ENCODE results near the gene UPP2. TPM values are rescaled to one million over a fixed set of nuclear protein-coding genes. Genes with fewer than 3 reads are reported as not detected.

Gene UPP2
- total RNA-seq, 1 donor from 2014 or later = not detected

DNA sequence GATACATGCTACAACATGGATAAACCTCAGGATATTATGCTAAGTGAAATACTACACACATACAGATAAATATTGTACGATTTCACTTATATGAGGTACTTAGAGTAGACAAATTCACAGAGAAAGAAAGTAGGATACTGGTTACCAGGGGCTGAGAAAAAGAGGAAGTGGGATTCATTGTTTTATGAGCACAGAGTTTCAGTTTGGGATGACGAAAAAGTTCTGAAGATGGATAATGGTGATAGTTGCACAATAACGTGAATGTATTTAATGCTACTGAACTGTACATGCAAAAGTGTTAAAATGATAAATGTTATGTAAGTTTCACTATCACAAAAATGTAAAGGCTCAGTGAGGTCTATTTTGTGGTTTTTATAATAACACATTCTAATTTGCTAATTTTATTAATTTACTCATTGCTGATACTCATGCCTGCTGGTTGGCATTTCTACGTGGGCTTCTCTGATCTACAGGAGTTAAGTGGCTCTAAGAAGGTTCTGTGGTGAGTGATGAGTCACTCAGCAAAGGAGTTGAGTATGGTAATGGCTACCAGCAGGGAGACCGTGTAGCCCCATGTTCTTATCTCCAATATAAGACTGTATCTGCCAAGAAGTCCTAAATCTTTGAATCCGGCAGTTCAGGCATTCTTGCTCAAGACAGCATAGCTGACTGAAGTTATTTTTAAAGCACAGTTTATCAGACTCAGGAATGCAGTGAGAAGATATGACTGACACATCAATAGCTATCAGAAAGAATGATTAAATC is 41.1 kb downstream of the UPP2 start:
- Histone ChIP-seq H3K27ac (no peak overlapping the region), H3K4me3 (no peak overlapping the region), H3K9me3 (no peaks in the 10 kb centered on the region), H3K27me3 (no peaks in the 10 kb centered on the region), H3K36me3 (no peaks in the 10 kb centered on the region), H3K4me1 (no peaks in the 10 kb centered on the region)
- intact Hi-C loops (cut with DNase I) = no loop called here
- no peak for DNase-seq
- no peak for ATAC-seq
- TF ChIP-seq, protein P1, sequence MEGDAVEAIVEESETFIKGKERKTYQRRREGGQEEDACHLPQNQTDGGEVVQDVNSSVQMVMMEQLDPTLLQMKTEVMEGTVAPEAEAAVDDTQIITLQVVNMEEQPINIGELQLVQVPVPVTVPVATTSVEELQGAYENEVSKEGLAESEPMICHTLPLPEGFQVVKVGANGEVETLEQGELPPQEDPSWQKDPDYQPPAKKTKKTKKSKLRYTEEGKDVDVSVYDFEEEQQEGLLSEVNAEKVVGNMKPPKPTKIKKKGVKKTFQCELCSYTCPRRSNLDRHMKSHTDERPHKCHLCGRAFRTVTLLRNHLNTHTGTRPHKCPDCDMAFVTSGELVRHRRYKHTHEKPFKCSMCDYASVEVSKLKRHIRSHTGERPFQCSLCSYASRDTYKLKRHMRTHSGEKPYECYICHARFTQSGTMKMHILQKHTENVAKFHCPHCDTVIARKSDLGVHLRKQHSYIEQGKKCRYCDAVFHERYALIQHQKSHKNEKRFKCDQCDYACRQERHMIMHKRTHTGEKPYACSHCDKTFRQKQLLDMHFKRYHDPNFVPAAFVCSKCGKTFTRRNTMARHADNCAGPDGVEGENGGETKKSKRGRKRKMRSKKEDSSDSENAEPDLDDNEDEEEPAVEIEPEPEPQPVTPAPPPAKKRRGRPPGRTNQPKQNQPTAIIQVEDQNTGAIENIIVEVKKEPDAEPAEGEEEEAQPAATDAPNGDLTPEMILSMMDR (IDR thresholded peaks at IDR 0.05) = no peak

DNA sequence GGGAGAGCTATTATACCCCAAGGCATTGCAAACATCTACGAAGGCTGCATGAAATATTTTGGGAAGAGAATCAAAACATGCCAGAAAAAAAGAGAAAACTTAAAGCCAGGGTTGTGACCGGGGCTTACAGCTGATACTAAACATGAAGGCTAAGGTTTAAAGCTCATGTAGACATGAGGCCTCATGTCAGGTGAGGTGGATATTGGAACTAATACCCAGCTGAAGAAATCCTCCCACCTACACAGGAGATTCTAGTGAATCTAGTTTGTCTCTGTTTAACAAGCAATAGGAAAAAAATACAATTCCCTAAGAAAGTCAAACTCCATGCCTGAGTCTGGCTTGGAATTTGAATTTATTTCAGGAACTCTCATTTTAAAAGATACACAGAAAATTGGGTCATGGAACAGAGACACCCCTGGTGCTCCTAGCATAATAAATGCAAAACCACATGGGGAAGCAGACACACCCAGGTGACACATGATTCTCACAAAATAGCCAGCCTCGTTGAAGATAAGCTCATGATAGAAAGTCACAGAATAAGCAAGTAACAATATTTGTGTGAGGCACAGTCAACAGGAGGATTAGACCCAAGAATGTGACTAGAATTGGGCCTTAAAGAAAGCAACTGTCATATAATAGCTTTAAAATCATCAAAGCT is 42.2 kb downstream of the UPP2 start:
- no peaks in the 10 kb centered on the region for H3K36me3 ChIP-seq
- no peaks in the 10 kb centered on the region for H3K4me1 ChIP-seq
- no peaks in the 10 kb centered on the region for H3K27me3 ChIP-seq
- no peaks in the 10 kb centered on the region for H3K9me3 ChIP-seq
- TF ChIP-seq, protein P1 (IDR thresholded peaks at IDR 0.05) = no peak
- intact Hi-C loops (cut with DNase I) = no loop called here
- DNase-seq (no peak), ATAC-seq (no peak)
- no peak overlapping the region for H3K4me3 ChIP-seq
- H3K27ac ChIP-seq = no peak overlapping the region

DNA sequence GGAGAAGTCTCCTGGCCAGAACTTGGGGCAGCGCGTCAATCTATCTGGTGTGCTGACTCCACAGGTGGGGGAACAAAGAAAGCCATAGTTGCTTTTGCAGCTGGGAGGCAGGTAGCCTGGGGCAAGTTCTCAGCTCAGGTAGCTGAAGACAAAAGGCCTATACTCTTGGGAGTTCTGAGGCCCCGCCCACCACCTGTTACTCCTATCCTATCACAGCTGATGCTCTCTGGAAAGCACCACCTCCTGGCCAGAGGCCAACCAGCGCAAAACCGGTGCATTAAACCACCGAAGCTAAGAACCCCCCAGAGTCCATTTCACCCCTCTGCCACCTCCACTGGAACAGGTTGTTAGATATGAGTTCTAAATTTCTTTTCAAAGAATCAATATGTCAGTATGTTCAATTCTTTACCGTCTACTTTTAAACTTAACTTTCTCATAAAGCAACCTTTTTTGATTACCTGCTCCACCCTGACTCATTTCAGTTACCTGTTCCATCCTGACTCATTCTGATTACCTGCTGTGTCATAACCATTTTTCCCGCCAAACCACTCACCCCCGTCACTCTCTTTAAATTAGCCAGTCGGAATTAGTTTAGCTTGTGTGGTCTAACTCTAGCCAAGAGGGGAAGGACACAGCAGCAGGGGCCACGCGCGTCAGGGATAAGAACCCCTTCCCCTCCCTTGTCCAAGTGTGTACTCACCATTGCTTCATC is 43.4 kb downstream of the UPP2 start:
- Histone ChIP-seq H3K9me3 (no peaks in the 10 kb centered on the region), H3K36me3 (no peaks in the 10 kb centered on the region), H3K4me1 (no peaks in the 10 kb centered on the region), H3K27me3 (no peaks in the 10 kb centered on the region), H3K4me3 (no peak overlapping the region), H3K27ac (no peak overlapping the region)
- ATAC-seq (no peak), DNase-seq (no peak)
- TF ChIP-seq, protein P1 (IDR thresholded peaks at IDR 0.05) = no peak
- intact Hi-C loops (cut with DNase I) = no loop called here

DNA sequence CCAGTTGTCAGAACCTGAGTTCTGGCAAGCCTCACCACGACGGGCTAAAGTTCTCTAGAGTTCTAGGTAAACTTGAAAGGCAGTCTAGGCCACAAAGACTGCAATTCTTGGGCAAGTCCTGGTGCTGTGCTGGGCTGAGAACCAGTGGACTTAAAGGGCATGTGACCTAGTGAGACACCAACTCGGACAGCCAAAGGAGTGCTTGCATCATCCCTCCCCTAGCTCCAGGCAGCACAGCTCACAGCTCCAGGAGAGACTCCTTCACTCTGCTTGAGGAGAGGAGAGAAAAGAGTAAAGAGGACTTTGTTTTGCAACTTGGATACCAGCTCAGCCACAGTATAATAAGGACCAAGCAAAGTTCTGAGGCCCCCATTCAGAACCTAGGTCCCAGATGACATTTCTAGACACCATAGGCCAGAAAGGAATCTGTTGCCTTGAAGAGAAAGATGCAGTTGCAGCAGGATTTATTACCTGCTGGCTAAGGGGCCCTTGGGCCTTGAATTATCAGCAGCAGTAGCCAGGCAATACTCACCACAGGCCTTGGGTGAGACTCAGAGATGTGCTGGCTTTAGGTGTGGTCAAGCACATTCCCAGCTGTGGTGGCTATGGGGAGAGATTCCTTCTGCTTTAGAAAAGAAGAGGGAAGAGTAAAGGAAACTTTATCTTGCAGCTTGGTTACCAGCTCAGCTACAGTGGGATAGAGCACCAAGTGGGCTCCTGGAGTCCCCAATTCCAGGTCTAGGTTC is 51.8 kb downstream of the UPP2 start:
- H3K4me1 ChIP-seq = no peaks in the 10 kb centered on the region
- no peaks in the 10 kb centered on the region for H3K36me3 ChIP-seq
- H3K9me3 ChIP-seq = no peaks in the 10 kb centered on the region
- no peak overlapping the region for H3K4me3 ChIP-seq
- TF ChIP-seq, protein P1 (IDR thresholded peaks at IDR 0.05) = no peak
- ATAC-seq (no peak), DNase-seq (no peak)
- H3K27ac ChIP-seq = no peak overlapping the region
- intact Hi-C loops (cut with DNase I) = no loop called here
- no peaks in the 10 kb centered on the region for H3K27me3 ChIP-seq

DNA sequence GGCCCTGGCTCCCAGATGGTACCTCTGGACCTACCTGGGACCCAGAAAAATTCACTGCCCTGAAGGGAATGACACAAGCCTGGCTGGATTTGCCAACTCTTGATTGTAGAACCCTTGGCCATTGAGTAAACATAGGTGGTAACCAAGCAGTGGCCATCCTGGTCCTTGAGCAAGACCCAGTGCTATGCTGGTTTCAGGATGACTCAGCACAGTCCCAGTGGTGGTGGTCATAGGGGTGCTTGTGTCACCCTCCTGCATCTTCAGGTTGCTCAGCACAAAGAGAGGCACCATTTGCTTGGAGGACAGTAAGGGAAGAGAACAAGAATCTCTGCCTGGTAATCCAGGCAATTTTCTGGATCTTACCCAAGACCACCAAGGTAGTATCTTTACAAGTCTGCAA is 52.9 kb downstream of the UPP2 start:
- DNase-seq = no peak
- H3K27ac ChIP-seq = no peak overlapping the region
- no peaks in the 10 kb centered on the region for H3K9me3 ChIP-seq
- TF ChIP-seq, protein P1 (IDR thresholded peaks at IDR 0.05) = no peak
- ATAC-seq = no peak
- H3K4me1 ChIP-seq = no peaks in the 10 kb centered on the region
- intact Hi-C loops (cut with DNase I) = no loop called here
- H3K27me3 ChIP-seq = no peaks in the 10 kb centered on the region
- H3K36me3 ChIP-seq = no peaks in the 10 kb centered on the region
- no peak overlapping the region for H3K4me3 ChIP-seq
